ENCODE results near the gene ARPC4. TPM values are rescaled to one million over a fixed set of nuclear protein-coding genes. Genes with fewer than 3 reads are reported as not detected.

The ARPC4 gene
- total and polyA plus RNA-seq, 2 of the 13 experiments (the other 11 are each of a cell fraction or from before 2014, with no cell fraction given): 30.1 to 83.6 TPM

- TF ChIP-seq MXD3 (CRISPR knock-in tag; IDR thresholded peaks at IDR 0.05) (no peak), PATZ1 (CRISPR knock-in tag; IDR thresholded peaks at IDR 0.05) (peak; percentile 48; the same call in 1 of the 2 replicates), ZNF772 (CRISPR knock-in tag; IDR thresholded peaks at IDR 0.05) (0 out of 2 replicates have a peak, but pooled peaks have one; percentile 46), ZSCAN29 (CRISPR knock-in tag; conservative IDR thresholded peaks at IDR 0.05) (no peak), MEIS2 (CRISPR knock-in tag; IDR thresholded peaks at IDR 0.05) (no peak), NR2F2 (IDR thresholded peaks at IDR 0.05; ENCODE audit: borderline replicate concordance, low read depth) (0 out of 2 replicates have a peak, but pooled peaks have one; percentile 25), IRX3 (CRISPR knock-in tag; IDR thresholded peaks at IDR 0.05; ENCODE audit: borderline replicate concordance, low read depth) (no peak), ZNF629 (CRISPR knock-in tag; conservative IDR thresholded peaks at IDR 0.05) (peak; percentile 97), ZNF331 (CRISPR knock-in tag; IDR thresholded peaks at IDR 0.05) (peak; percentile 65; the same call in 1 of the 2 replicates), GTF2F1 (IDR thresholded peaks at IDR 0.05; ENCODE audit: low read length) (no peak), ZFY (CRISPR knock-in tag; IDR thresholded peaks at IDR 0.05) (peak; percentile 44), SNAPC2 (CRISPR knock-in tag; IDR thresholded peaks at IDR 0.05) (no peak), ZSCAN9 (CRISPR knock-in tag; IDR thresholded peaks at IDR 0.05; ENCODE audit: borderline replicate concordance) (no peak), DPF2 (CRISPR knock-in tag; IDR thresholded peaks at IDR 0.05; ENCODE audit: borderline replicate concordance, low read depth) (no peak), ATF3 (CRISPR knock-in tag; IDR thresholded peaks at IDR 0.05) (no peak), SMC3 (IDR thresholded peaks at IDR 0.05; ENCODE audit: low read length) (no peak), ZNF709 (CRISPR knock-in tag; IDR thresholded peaks at IDR 0.05) (no peak), PAXIP1 (CRISPR knock-in tag; conservative IDR thresholded peaks at IDR 0.05) (peak; percentile 77), ZNF552 (CRISPR knock-in tag; IDR thresholded peaks at IDR 0.05; ENCODE audit: borderline replicate concordance) (no peak), ZFP36L2 (CRISPR knock-in tag; IDR thresholded peaks at IDR 0.05) (no peak), MLLT10 (CRISPR knock-in tag; IDR thresholded peaks at IDR 0.05) (no peak), SRSF4 (IDR thresholded peaks at IDR 0.05; ENCODE audit: low read depth, low read length, poor library complexity, severe bottlenecking) (no peak), CERS6 (CRISPR knock-in tag; IDR thresholded peaks at IDR 0.05) (no peak), ZNF788 (CRISPR knock-in tag; IDR thresholded peaks at IDR 0.05; ENCODE audit: borderline replicate concordance) (peak; percentile 55; the same call in 1 of the 2 replicates)
Observed at GRCh38 chr3:9768141-9768775, 24.6 kb upstream of the ARPC4 start (continued).

Data from HepG2 (cell line).